CD4-positive, alpha-beta T cell (primary cell): ENCODE measurements around the gene CTTNBP2. TPM values are rescaled to one million over a fixed set of nuclear protein-coding genes. Genes with fewer than 3 reads are reported as not detected.

Source experiments
- ATAC-seq: fragments of 200-7000 bp; cut with Tn5 transposase; one replicate; pipeline ENCODE4 v1.10.0; 2022; ENCODE audit warnings: mild to moderate bottlenecking; ENCODE audit not compliant: poor library complexity
- CTCF ChIA-PET: fragments of 350-600 bp; sonication (Branson Sonifier 250); formaldehyde crosslinking; loops from one replicate; lab custom pipeline; 2021; ENCODE audit warnings: antibody characterized with exemption, inconsistent platforms; lab: Charles Lee
- POLR2A ChIA-PET: fragments of 350-600 bp; sonication (Branson Sonifier 250); formaldehyde crosslinking; loops from one replicate; lab custom pipeline; 2021; ENCODE audit warnings: antibody characterized with exemption, inconsistent platforms; lab: Charles Lee
- DNase-seq, 14 experiments: peaks; one replicate each; pipeline ENCODE4 v3.0.0-alpha.2; 2013 to 2020; ENCODE audit warnings: mixed read lengths in 2 of 14
- H3K27ac ChIP-seq, 2 donors: one replicate each; pipeline versions ENCODE4 v1.5.1 to v1.7.0; 2013; ENCODE audit warnings: low read length in 2 of 2, low read depth in 1 of 2, mild to moderate bottlenecking in 1 of 2
- H3K27me3 ChIP-seq, 2 experiments: 1 replicate in 1 of 2; 2 replicates in 1 of 2; pipeline versions ENCODE4 v1.6.1 to v1.7.0; 2013; ENCODE audit warnings: low read length in 2 of 2, control low read depth in 1 of 2, mild to moderate bottlenecking in 1 of 2, moderate library complexity in 1 of 2; ENCODE audit not compliant: insufficient read depth in 2 of 2, control insufficient read depth in 1 of 2
- H3K36me3 ChIP-seq: one replicate; pipeline ENCODE4 v1.6.1; 2013; ENCODE audit warnings: low read length, control low read depth; ENCODE audit not compliant: insufficient read depth
- H3K4me1 ChIP-seq: one replicate; pipeline ENCODE4 v1.6.1; 2013; ENCODE audit warnings: low read length, control low read depth; ENCODE audit not compliant: insufficient read depth
- H3K4me3 ChIP-seq: one replicate; pipeline ENCODE4 v1.5.1; 2013; ENCODE audit warnings: mild to moderate bottlenecking, low read length, moderate library complexity
- H3K9me3 ChIP-seq, 2 experiments: 1 replicate in 1 of 2; 2 replicates in 1 of 2; pipeline versions ENCODE4 v1.6.1 to v1.7.0; 2013; ENCODE audit warnings: low read length in 2 of 2, mild to moderate bottlenecking in 2 of 2, control low read depth in 1 of 2, moderate library complexity in 1 of 2; ENCODE audit not compliant: control insufficient read depth in 1 of 2, insufficient read depth in 1 of 2
- H3K27ac Mint-ChIP-seq: one replicate; pipeline ENCODE4 v1.8.0; 2020; ENCODE audit warnings: mixed read lengths
- H3K27me3 Mint-ChIP-seq: one replicate; pipeline ENCODE4 v1.8.0; 2021; ENCODE audit warnings: mixed read lengths
- H3K36me3 Mint-ChIP-seq: one replicate; pipeline ENCODE4 v1.8.0; 2021; ENCODE audit warnings: low read depth, mixed read lengths
- H3K4me1 Mint-ChIP-seq: one replicate; pipeline ENCODE4 v1.8.0; 2021; ENCODE audit warnings: low read depth, mixed read lengths
- H3K4me3 Mint-ChIP-seq: one replicate; pipeline ENCODE4 v1.8.0; 2020; ENCODE audit warnings: mild to moderate bottlenecking, mixed read lengths
- H3K9me3 Mint-ChIP-seq: one replicate; pipeline ENCODE4 v1.8.0; 2020; ENCODE audit warnings: mixed read lengths
- intact Hi-C, 2 experiments: fragments of 100-400 bp; cut with DNase I in 1 of 2; cut with micrococcal nuclease in 1 of 2; formaldehyde crosslinking; loops; one replicate each; pipeline versions ENCODE4 v1.15.1 to v1.9.0; 2023 to 2025; cut with DNase I, micrococcal nuclease
- total RNA-seq, 174 experiments: library from RNA in 2 of 174; stranded (reverse) in 2 of 174; gene quantifications; one replicate each; pipeline ENCODE4 v1.2.3 and lab custom pipeline; 2021 to 2026
- TF ChIP-seq, protein P1 (sequence below): fragments of 200-600 bp; IDR thresholded peaks from one replicate; pipeline ENCODE4 v1.8.0; 2022; ENCODE audit warnings: antibody characterized with exemption, mild to moderate bottlenecking

The CTTNBP2 gene
- total RNA-seq, 2 experiments from 2014 or later = not detected

DNA sequence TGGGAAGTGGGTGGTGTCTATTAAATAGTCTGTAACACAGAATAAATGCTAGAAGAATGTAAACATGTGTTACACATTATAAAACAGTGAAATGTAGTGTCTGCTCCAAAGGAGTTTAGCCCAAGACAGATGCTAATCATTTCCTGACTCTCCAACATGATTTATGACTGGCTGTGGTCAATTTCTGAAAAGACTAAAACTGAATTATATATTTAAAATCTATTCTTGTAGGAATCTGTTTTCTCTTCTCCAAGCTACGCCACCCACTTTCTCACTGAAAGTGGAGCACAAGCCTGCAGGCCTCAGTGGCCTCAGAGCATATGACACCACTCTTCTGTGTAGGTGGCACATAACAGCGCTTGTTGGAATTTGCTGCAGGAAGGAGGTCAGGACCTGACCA lies 44.4 kb downstream of the CTTNBP2 start:
- no peaks in the 10 kb centered on the region for H3K4me1 Mint-ChIP-seq
- TF ChIP-seq, protein P1, sequence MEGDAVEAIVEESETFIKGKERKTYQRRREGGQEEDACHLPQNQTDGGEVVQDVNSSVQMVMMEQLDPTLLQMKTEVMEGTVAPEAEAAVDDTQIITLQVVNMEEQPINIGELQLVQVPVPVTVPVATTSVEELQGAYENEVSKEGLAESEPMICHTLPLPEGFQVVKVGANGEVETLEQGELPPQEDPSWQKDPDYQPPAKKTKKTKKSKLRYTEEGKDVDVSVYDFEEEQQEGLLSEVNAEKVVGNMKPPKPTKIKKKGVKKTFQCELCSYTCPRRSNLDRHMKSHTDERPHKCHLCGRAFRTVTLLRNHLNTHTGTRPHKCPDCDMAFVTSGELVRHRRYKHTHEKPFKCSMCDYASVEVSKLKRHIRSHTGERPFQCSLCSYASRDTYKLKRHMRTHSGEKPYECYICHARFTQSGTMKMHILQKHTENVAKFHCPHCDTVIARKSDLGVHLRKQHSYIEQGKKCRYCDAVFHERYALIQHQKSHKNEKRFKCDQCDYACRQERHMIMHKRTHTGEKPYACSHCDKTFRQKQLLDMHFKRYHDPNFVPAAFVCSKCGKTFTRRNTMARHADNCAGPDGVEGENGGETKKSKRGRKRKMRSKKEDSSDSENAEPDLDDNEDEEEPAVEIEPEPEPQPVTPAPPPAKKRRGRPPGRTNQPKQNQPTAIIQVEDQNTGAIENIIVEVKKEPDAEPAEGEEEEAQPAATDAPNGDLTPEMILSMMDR = no peak
- intact Hi-C loops = no loop called here

GRCh38 chr7:117827862-117828261 lies 45.4 kb downstream of the CTTNBP2 start:
- Mint-ChIP-seq H3K9me3 (no peaks in the 10 kb centered on the region), H3K27me3 (no peaks in the 10 kb centered on the region), H3K4me3 (no peak overlapping the region), H3K27ac (no peak overlapping the region), H3K4me1 (no peaks in the 10 kb centered on the region), H3K36me3 (no peaks in the 10 kb centered on the region)
- H3K4me1 ChIP-seq = no peaks in the 10 kb centered on the region
- ChIA-PET CTCF (no interaction called here), POLR2A (no interaction called here)
- no peak overlapping the region for H3K4me3 ChIP-seq
- intact Hi-C loops = no loop called here
- no peaks in the 10 kb centered on the region for H3K27me3 ChIP-seq
- H3K27ac ChIP-seq = no peak overlapping the region
- H3K9me3 ChIP-seq = no peaks in the 10 kb centered on the region
- TF ChIP-seq, protein P1 = no peak
- DNase-seq = no peak
- no peak for ATAC-seq
- H3K36me3 ChIP-seq = no peaks in the 10 kb centered on the region

More for the DNA sequence above, 44.4 kb downstream of the CTTNBP2 start:
- no peak for DNase-seq
- H3K27ac ChIP-seq = no peak overlapping the region
- POLR2A ChIA-PET = no interaction called here
- no peak overlapping the region for H3K4me3 Mint-ChIP-seq
- H3K4me3 ChIP-seq = no peak overlapping the region
- CTCF ChIA-PET = no interaction called here
- H3K27me3 Mint-ChIP-seq = peaks cover 6% of the 10 kb centered on the region
- no peak overlapping the region for H3K27ac Mint-ChIP-seq
- H3K36me3 Mint-ChIP-seq = no peaks in the 10 kb centered on the region
- H3K4me1 ChIP-seq = no peaks in the 10 kb centered on the region
- no peaks in the 10 kb centered on the region for H3K36me3 ChIP-seq
- no peaks in the 10 kb centered on the region for H3K9me3 Mint-ChIP-seq
- ATAC-seq = no peak
- no peaks in the 10 kb centered on the region for H3K27me3 ChIP-seq
- H3K9me3 ChIP-seq = no peaks in the 10 kb centered on the region

DNA sequence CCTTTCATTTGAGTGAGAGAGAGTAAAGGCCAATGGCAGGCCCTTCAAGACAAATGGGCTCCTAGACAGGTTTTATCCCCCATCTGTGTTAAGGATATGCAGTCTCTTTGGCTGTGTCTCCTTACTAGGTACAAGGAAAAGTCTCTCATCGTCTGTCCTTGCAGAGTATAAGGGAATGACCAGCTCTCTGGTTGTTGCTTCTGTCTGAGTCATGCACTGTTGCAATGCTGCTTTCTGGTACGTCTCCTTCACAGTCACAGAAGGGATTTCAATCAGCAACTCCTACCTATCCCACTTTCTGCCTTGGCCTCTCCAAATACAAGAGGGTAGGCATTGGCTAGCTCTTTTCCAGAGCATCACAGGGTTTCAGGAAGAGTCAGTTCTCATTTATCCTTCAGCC lies 48.1 kb downstream of the CTTNBP2 start:
- intact Hi-C loops = no loop called here
- Histone ChIP-seq H3K4me3 (no peak overlapping the region), H3K27me3 (no peaks in the 10 kb centered on the region), H3K27ac (no peak overlapping the region), H3K4me1 (no peaks in the 10 kb centered on the region), H3K36me3 (no peaks in the 10 kb centered on the region), H3K9me3 (no peaks in the 10 kb centered on the region)
- no peaks in the 10 kb centered on the region for H3K9me3 Mint-ChIP-seq
- no peak overlapping the region for H3K4me3 Mint-ChIP-seq
- TF ChIP-seq, protein P1 = no peak
- H3K36me3 Mint-ChIP-seq = no peaks in the 10 kb centered on the region
- no peaks in the 10 kb centered on the region for H3K27me3 Mint-ChIP-seq
- CTCF ChIA-PET = no interaction called here
- POLR2A ChIA-PET = no interaction called here
- H3K27ac Mint-ChIP-seq = no peak overlapping the region
- no peak for ATAC-seq
- H3K4me1 Mint-ChIP-seq = no peaks in the 10 kb centered on the region
- DNase-seq = no peak
